Thoracic aorta (tissue), 2 donors: Measurements from ENCODE around the gene PRPF38A. TPM values are rescaled to one million over a fixed set of nuclear protein-coding genes. Genes with fewer than 3 reads are reported as not detected.

ENCODE experiments used
- ATAC-seq: fragments of 150-250 bp; one replicate; pipeline ENCODE4 v1.8.0; 2017; ENCODE audit warnings: low read depth; ENCODE audit not compliant: insufficient number of reproducible peaks, low FRiP score
- DNase-seq: peaks from one replicate; pipeline ENCODE4 v3.0.0-alpha.2; 2020; ENCODE audit warnings: low spot score
- H3K27ac ChIP-seq, 2 donors: fragments of 200-600 bp; sonication (generic); 1 replicate in 1 of 2; 2 replicates in 1 of 2; pipeline ENCODE4 v1.5.1; 2016; ENCODE audit warnings: mild to moderate bottlenecking in 2 of 2, moderate library complexity in 2 of 2
- H3K27me3 ChIP-seq: fragments of 200-600 bp; sonication (generic); replicated peaks from 2 replicates; pipeline ENCODE4 v1.6.0; 2016; ENCODE audit warnings: mild to moderate bottlenecking; ENCODE audit not compliant: insufficient read depth
- H3K36me3 ChIP-seq: fragments of 200-600 bp; sonication (generic); one replicate; pipeline ENCODE4 v1.5.1; 2016
- H3K4me1 ChIP-seq, 2 donors: fragments of 200-600 bp; sonication (generic); 1 replicate in 1 of 2; 2 replicates in 1 of 2; pipeline versions ENCODE4 v1.5.1 to v1.6.0; 2016; ENCODE audit warnings: low read depth in 2 of 2, mild to moderate bottlenecking in 1 of 2; ENCODE audit not compliant: control insufficient read depth in 1 of 2
- H3K4me3 ChIP-seq: fragments of 200-600 bp; sonication (generic); 2 replicates; pipeline ENCODE4 v1.5.1; 2016; ENCODE audit warnings: mild to moderate bottlenecking
- H3K9me3 ChIP-seq: fragments of 200-600 bp; sonication (generic); 2 replicates; pipeline ENCODE4 v1.5.1; 2016
- CTCF ChIP-seq: fragments of 200-600 bp; sonication (generic); IDR thresholded peaks from one replicate; pipeline ENCODE4 v1.5.1; 2019; ENCODE audit warnings: antibody characterized with exemption
- total RNA-seq, 2 donors: library from RNA; depleted of rRNA; stranded (reverse); fragments of >200 nt; gene quantifications; one replicate each; pipeline versions ENCODE4 v1.1.0 to v1.2.3, GENCODE V29; 2016

The PRPF38A gene
- total RNA-seq, 2 donors from 2014 or later: 18.1 to 27.4 TPM

GRCh38 chr1:52435211-52435610, 30.8 kb downstream of the PRPF38A start:
- Histone ChIP-seq H3K9me3 (no peaks in the 10 kb centered on the region), H3K4me3 (no peak overlapping the region), H3K4me1 (no peaks in the 10 kb centered on the region), H3K27me3 (no peaks in the 10 kb centered on the region), H3K36me3 (peaks cover 31% of the 10 kb centered on the region), H3K27ac (no peak overlapping the region)
- no peak for DNase-seq
- TF ChIP-seq CTCF: no peak
- no peak for ATAC-seq

GRCh38 chr1:52435650-52436049, 31.2 kb downstream of the PRPF38A start:
- no peak for ATAC-seq
- H3K4me1 ChIP-seq: no peaks in the 10 kb centered on the region
- no peak overlapping the region for H3K4me3 ChIP-seq
- no peak overlapping the region for H3K27ac ChIP-seq
- DNase-seq: no peak
- H3K36me3 ChIP-seq: peaks cover 31% of the 10 kb centered on the region
- no peaks in the 10 kb centered on the region for H3K9me3 ChIP-seq
- H3K27me3 ChIP-seq: no peaks in the 10 kb centered on the region
- TF ChIP-seq CTCF: no peak

GRCh38 chr1:52436817-52437216, 32.4 kb downstream of the PRPF38A start:
- DNase-seq: no peak
- ATAC-seq: no peak
- Histone ChIP-seq H3K27me3 (no peaks in the 10 kb centered on the region), H3K4me3 (no peak overlapping the region), H3K27ac (no peak overlapping the region), H3K9me3 (no peaks in the 10 kb centered on the region), H3K4me1 (no peaks in the 10 kb centered on the region), H3K36me3 (peaks cover 30% of the 10 kb centered on the region)
- no peak for TF ChIP-seq CTCF

- Histone ChIP-seq H3K4me1 (no peaks in the 10 kb centered on the region), H3K36me3 (peaks cover 29% of the 10 kb centered on the region), H3K9me3 (no peaks in the 10 kb centered on the region), H3K27me3 (no peaks in the 10 kb centered on the region), H3K27ac (no peak overlapping the region), H3K4me3 (no peak overlapping the region)
- no peak for DNase-seq
- no peak for ATAC-seq
- no peak for TF ChIP-seq CTCF
Measured at GRCh38 chr1:52439976-52440375, 35.6 kb downstream of the PRPF38A start.

GRCh38 chr1:52444463-52444862, 40.1 kb downstream of the PRPF38A start:
- H3K27me3 ChIP-seq: no peaks in the 10 kb centered on the region
- H3K27ac ChIP-seq: no peak overlapping the region
- no peak for ATAC-seq
- H3K9me3 ChIP-seq: no peaks in the 10 kb centered on the region
- TF ChIP-seq CTCF: no peak
- peaks cover 26% of the 10 kb centered on the region for H3K36me3 ChIP-seq
- H3K4me1 ChIP-seq: no peaks in the 10 kb centered on the region
- DNase-seq: no peak
- no peak overlapping the region for H3K4me3 ChIP-seq
